ACC112 (cell line): ENCODE data around the gene FLT1.
A peak's percentile ranks its signal among the peaks of the same experiment; 100 is the strongest.

Experiments
- H2AFZ ChIP-seq: fragments of 200-600 bp; sonication (generic); one replicate; pipeline ENCODE4 v1.6.0; 2017; ENCODE audit warnings: antibody characterized with exemption, low read length; ENCODE audit not compliant: unreplicated experiment
- H3K27ac ChIP-seq: fragments of 200-600 bp; sonication (generic); 2 replicates; pipeline ENCODE4 v1.5.1; 2014; ENCODE audit warnings: low read depth, mild to moderate bottlenecking, antibody characterized with exemption, low read length, moderate library complexity
- H3K27me3 ChIP-seq: fragments of 200-600 bp; sonication (generic); 2 replicates; pipeline ENCODE4 v1.6.1; 2014; ENCODE audit warnings: mild to moderate bottlenecking, antibody characterized with exemption, low read length, moderate library complexity, mixed read lengths; ENCODE audit not compliant: insufficient read depth
- H3K36me3 ChIP-seq: fragments of 200-600 bp; sonication (generic); 2 replicates; pipeline ENCODE4 v1.6.1; 2016; ENCODE audit warnings: mild to moderate bottlenecking, antibody characterized with exemption, low read length, moderate library complexity, mixed read lengths; ENCODE audit not compliant: insufficient read depth
- H3K4me1 ChIP-seq: fragments of 200-600 bp; sonication (generic); one replicate; pipeline ENCODE4 v1.6.1; 2016; ENCODE audit warnings: low read length, mixed read lengths; ENCODE audit not compliant: insufficient read depth, unreplicated experiment, control insufficient read depth
- H3K4me3 ChIP-seq: fragments of 200-600 bp; sonication (generic); 2 replicates; pipeline ENCODE4 v1.5.1; 2014; ENCODE audit warnings: mild to moderate bottlenecking, low read depth, low read length
- H3K79me2 ChIP-seq: fragments of 200-600 bp; sonication (generic); one replicate; pipeline ENCODE4 v1.6.0; 2016; ENCODE audit warnings: low read length; ENCODE audit not compliant: control insufficient read depth, unreplicated experiment, insufficient read depth

FLT1 gene

DNA sequence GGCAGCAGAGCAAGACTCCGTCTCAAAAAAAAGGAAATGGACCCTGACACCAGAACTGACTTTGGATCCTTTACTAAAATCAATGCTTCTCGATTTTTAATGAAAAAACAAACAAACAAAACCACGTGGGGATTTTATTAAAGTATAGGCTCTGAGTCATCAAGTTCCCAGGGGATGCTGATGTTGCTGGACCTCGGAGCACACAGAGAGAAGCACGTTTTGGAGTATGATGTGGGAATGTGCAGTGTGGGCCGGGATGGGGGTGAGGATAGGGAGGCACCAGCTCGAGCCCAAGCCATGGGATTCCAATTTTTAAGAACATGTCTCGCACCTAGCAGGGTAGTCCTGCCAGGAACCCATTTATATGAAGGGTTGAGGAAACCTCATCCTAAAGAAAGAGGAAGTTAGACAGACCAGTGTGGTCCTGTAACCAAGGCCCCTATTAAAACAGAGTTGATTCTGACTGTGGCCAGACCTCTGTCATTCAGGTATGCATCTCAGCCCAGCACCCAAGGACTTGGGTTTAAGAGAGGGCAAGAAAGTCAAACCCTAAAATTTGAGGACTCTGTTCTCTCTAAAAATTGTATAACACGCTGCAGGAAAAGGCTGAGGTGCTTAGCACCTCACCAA, 6.4 kb downstream of the FLT1 start:
- H3K27ac ChIP-seq = no peak overlapping the region
- H3K4me1 ChIP-seq = peaks cover 7% of the 10 kb centered on the region
- no peak overlapping the region for H3K4me3 ChIP-seq
- peaks cover 54% of the 10 kb centered on the region for H3K27me3 ChIP-seq
- no peak overlapping the region for H2AFZ ChIP-seq
- no peaks in the 10 kb centered on the region for H3K79me2 ChIP-seq
- H3K36me3 ChIP-seq = no peaks in the 10 kb centered on the region

DNA sequence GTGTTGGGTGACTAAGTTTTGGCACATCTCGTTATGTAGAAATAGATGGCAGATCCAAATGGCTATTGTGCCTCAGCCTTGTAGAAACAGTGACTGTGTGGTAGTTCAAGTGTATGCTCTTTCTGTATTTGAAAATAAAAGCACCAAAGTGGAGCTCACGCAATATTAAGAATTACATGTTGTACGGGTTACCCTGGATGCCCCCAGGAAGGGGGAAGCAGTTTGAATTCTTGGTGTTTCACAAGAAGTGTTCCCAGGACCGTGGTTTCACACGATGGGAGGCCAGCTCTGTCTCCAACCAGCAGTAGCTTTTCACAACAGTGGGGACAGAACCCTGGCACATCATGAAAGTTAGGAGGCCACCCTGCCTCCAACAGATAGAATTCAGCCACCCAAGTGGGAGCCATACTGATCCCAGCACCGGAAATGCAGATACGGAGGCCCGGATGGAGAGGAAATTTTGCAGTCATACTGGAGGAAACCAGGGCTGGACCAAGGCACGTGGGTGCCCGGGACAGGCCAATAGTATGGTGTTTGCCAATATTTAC, 8.9 kb downstream of the FLT1 start:
- Histone ChIP-seq H3K4me3 (no peak overlapping the region), H3K79me2 (no peaks in the 10 kb centered on the region), H3K27me3 (peaks cover 41% of the 10 kb centered on the region), H2AFZ (no peak overlapping the region), H3K36me3 (no peaks in the 10 kb centered on the region), H3K4me1 (peaks cover 7% of the 10 kb centered on the region), H3K27ac (no peak overlapping the region)

DNA sequence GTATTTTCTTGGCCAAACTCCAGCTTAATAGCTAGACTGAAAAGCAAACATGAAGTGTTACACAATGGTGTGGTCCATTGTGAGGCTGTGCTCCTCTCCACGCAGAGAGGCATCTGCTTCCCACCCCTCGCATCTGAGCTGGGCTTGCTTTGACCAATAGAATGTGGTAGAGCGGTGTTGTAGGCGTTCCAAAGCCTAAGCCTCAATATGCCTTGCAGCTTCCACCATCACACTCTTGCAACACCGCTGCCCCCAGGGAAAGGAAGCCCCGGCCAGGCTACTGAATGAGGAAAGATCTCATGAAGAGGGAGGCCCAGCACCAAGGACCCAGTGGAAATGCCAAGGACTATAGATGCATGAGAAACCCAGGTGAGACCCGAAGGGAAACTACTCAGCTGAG, 9.4 kb downstream of the FLT1 start:
- Histone ChIP-seq H3K36me3 (no peaks in the 10 kb centered on the region), H3K4me3 (no peak overlapping the region), H2AFZ (no peak overlapping the region), H3K4me1 (peaks cover 7% of the 10 kb centered on the region), H3K79me2 (no peaks in the 10 kb centered on the region), H3K27me3 (peaks cover 36% of the 10 kb centered on the region), H3K27ac (no peak overlapping the region)

GRCh38 chr13:28485097-28485496, 9.8 kb downstream of the FLT1 start:
- Histone ChIP-seq H3K4me1 (peaks cover 7% of the 10 kb centered on the region), H3K79me2 (no peaks in the 10 kb centered on the region), H3K36me3 (no peaks in the 10 kb centered on the region), H3K4me3 (no peak overlapping the region), H3K27ac (no peak overlapping the region), H3K27me3 (peaks cover 31% of the 10 kb centered on the region), H2AFZ (no peak overlapping the region)

- H3K4me3 ChIP-seq = no peak overlapping the region
- H3K36me3 ChIP-seq = no peaks in the 10 kb centered on the region
- peaks cover 22% of the 10 kb centered on the region; the same call in 1 of the 2 replicates for H3K27me3 ChIP-seq
- H3K79me2 ChIP-seq = no peaks in the 10 kb centered on the region
- no peak overlapping the region for H3K27ac ChIP-seq
- H2AFZ ChIP-seq = no peak overlapping the region
- peaks cover 8% of the 10 kb centered on the region for H3K4me1 ChIP-seq
Measured at GRCh38 chr13:28483313-28483931, 11.5 kb downstream of the FLT1 start.

DNA sequence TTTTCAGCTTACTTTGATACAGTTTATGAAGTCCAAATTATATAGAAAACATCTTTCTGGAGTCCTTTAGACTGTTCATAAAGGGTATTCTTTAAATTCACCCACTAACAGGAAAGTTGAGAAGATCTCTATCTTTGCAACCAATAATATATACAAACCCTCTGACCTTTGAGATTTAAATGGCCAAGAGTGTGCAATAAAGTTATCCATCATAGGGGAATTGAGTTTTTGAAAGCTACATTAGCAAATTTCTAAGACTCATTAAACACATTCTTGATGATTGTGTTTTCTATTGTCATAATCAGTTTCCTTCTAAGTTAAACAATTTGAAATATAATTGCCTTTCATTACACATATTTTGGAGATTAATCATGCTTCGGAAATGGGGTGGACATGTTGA, 15.9 kb downstream of the FLT1 start:
- peaks cover 40% of the 10 kb centered on the region for H3K4me1 ChIP-seq
- H3K36me3 ChIP-seq = no peaks in the 10 kb centered on the region
- no peaks in the 10 kb centered on the region for H3K79me2 ChIP-seq
- no peak overlapping the region for H3K27ac ChIP-seq
- no peak overlapping the region for H3K4me3 ChIP-seq
- peaks cover 15% of the 10 kb centered on the region; the same call in 1 of the 2 replicates for H3K27me3 ChIP-seq
- no peak overlapping the region for H2AFZ ChIP-seq

GRCh38 chr13:28478127-28478526, 16.8 kb downstream of the FLT1 start:
- Histone ChIP-seq H3K79me2 (no peaks in the 10 kb centered on the region), H3K36me3 (no peaks in the 10 kb centered on the region), H3K27me3 (peaks cover 7% of the 10 kb centered on the region; the same call in 1 of the 2 replicates), H3K4me1 (peaks cover 40% of the 10 kb centered on the region), H3K27ac (no peak overlapping the region), H2AFZ (no peak overlapping the region), H3K4me3 (no peak overlapping the region; the same call in 1 of the 2 replicates)

DNA sequence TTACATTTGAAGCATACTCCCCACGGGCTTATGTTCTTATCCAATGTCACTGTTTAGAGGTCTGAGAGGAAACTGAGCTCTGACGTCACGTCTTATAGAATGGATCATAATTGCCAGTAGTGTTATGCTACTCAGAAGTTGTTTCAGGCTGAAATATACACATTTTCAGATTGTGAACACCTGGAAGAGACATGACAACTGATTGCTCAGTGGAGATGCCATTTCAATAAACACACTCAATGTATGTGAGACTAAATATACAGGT, 17.3 kb downstream of the FLT1 start:
- H3K4me1 ChIP-seq = peaks cover 40% of the 10 kb centered on the region
- H3K79me2 ChIP-seq = no peaks in the 10 kb centered on the region
- no peak overlapping the region for H3K27ac ChIP-seq
- H2AFZ ChIP-seq = no peak overlapping the region
- H3K36me3 ChIP-seq = no peaks in the 10 kb centered on the region
- no peak overlapping the region for H3K4me3 ChIP-seq
- peaks cover 2% of the 10 kb centered on the region; the same call in 1 of the 2 replicates for H3K27me3 ChIP-seq

DNA sequence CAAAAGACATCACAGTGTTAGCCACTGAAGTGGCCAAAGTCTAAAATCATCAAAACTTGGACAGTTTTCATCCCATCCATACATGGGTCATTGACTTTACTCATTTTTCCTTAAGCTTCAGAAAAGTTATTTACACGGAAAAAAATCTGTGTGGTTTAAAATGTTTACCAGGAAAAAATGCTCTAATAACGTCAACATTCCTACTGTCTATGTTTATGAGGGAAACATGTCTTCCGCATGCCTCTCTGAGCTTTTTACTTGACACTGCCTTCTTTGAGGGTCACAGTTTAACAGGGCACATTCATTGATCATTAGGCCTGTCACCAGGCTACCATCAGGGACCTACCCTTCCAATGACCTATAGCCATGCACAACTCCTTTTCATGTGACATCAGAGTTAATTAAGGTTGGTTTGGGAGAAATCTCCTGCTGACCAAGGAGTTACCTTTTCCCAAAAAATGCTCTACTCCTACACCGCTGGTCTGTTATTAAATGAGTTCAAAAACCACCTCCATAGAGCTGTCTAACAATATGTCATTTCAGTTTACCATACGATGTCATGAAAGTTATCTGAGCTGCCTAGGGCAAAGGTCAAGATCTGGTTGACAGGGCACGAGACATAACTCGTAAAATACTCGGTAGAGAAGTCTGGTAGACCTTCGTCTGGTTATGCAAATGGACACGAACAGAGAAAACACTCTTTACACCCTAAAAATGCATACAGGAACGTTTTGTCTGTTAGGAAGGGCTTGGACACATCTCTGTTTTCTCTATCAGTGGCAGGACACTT, 17.8 kb downstream of the FLT1 start:
- peaks cover 40% of the 10 kb centered on the region for H3K4me1 ChIP-seq
- H2AFZ ChIP-seq = no peak overlapping the region
- no peak overlapping the region for H3K4me3 ChIP-seq
- H3K27me3 ChIP-seq = no peaks in the 10 kb centered on the region
- no peaks in the 10 kb centered on the region for H3K36me3 ChIP-seq
- no peaks in the 10 kb centered on the region for H3K79me2 ChIP-seq
- no peak overlapping the region for H3K27ac ChIP-seq

DNA sequence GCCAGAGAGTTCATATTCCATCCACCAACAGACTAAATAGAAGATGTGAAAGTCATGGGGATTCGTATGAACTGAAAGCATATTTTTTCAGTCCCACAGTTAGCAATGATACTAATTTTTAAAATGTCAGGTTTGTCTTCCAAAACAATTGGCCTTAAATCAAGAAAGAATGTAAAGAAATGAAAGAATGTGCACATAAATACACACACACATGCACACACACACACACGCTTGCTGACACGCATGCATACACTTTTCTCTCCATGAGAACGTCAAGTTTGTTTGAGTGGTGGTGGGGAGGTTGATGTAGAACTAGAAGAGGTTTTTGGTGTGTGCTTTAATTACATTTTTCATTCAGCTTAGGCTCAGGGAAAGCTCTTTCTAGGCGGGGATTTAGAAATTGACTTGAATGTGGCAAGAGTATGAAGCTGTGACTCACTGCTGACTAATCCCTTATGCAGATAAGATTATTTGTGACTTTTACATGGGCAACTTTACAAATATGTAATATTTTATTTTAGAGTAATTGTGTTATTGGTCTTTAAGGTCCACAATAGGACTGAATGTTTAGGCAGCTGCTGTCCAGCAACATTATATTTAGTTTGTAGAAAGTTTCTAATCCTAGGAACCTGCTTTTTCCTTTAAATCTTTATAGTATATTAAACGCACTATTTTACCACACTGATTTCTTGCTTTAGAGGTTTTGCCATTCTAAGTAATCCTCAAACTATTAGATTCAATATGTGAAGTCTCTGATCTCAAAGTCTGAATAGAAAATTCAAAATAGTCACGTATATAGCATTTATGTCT, 18.8 kb downstream of the FLT1 start:
- Histone ChIP-seq H3K4me3 (no peak overlapping the region), H3K4me1 (peaks cover 40% of the 10 kb centered on the region), H2AFZ (no peak overlapping the region), H3K27me3 (no peaks in the 10 kb centered on the region), H3K36me3 (no peaks in the 10 kb centered on the region), H3K27ac (peak overlapping the region; percentile 18; the same call in 1 of the 2 replicates), H3K79me2 (no peaks in the 10 kb centered on the region)
